Skin of body (tissue), 2 donors: ENCODE measurements around the gene RNGTT. TPM values are rescaled to one million over a fixed set of nuclear protein-coding genes. Genes with fewer than 3 reads are reported as not detected.
A peak's percentile ranks its signal among the peaks of the same experiment; 100 is the strongest.
"Not testable (repeated sequence)": the region's sequence is repeated elsewhere in the genome, so short reads cannot be mapped to it uniquely, and the experiment has no call there.

ENCODE experiments used
- DNase-seq: peaks from one replicate; lab custom pipeline; 2025; lab: John Stamatoyannopoulos, UW
- total RNA-seq: library from RNA; depleted of rRNA; stranded (reverse); fragments of >200 nt; gene quantifications from one replicate; pipeline ENCODE4 v1.2.3, GENCODE V29; 2014

Gene RNGTT
- total RNA-seq, 1 donor from 2014 or later, result 21.4 TPM

GRCh38 chr6:88914180-88914579 lies 49.2 kb downstream of the RNGTT start:
- no peak for DNase-seq

- DNase-seq, result no peak
These were observed 49.9 kb downstream of the RNGTT start for GRCh38 chr6:88913471-88913870.

- DNase-seq, result no peak
These were observed 52.3 kb downstream of the RNGTT start for GRCh38 chr6:88910922-88911778.

- DNase-seq, result no peak
These were observed 54.5 kb downstream of the RNGTT start for GRCh38 chr6:88908598-88909548.

GRCh38 chr6:88907148-88907547 lies 56.3 kb downstream of the RNGTT start:
- not testable (repeated sequence) for DNase-seq

- DNase-seq, result no peak
These were observed 63.7 kb downstream of the RNGTT start for GRCh38 chr6:88899569-88900316.

GRCh38 chr6:88895911-88896310 lies 67.5 kb downstream of the RNGTT start:
- DNase-seq, result no peak

GRCh38 chr6:88890860-88891845 lies 72.3 kb downstream of the RNGTT start:
- DNase-seq, result no peak

- no peak for DNase-seq
These were observed 73.0 kb downstream of the RNGTT start for GRCh38 chr6:88890394-88890793.

GRCh38 chr6:88884361-88884760 lies 79.1 kb downstream of the RNGTT start:
- DNase-seq, result no peak

GRCh38 chr6:88882536-88882935 lies 80.9 kb downstream of the RNGTT start:
- DNase-seq, result no peak

GRCh38 chr6:88881451-88881850 lies 82.0 kb downstream of the RNGTT start:
- no peak for DNase-seq

- DNase-seq, result no peak
These were observed 83.4 kb downstream of the RNGTT start for GRCh38 chr6:88880021-88880420.

GRCh38 chr6:88877893-88878292 lies 85.5 kb downstream of the RNGTT start:
- no peak for DNase-seq

- DNase-seq, result no peak
These were observed 90.5 kb downstream of the RNGTT start for GRCh38 chr6:88872962-88873361.

- no peak for DNase-seq
These were observed 91.9 kb downstream of the RNGTT start for GRCh38 chr6:88871498-88871897.

GRCh38 chr6:88870717-88871330 lies 92.6 kb downstream of the RNGTT start:
- peak; percentile 8 for DNase-seq

GRCh38 chr6:88869263-88870020 lies 94.0 kb downstream of the RNGTT start:
- DNase-seq, result no peak
